KMS-11 (cell line): Measurements from ENCODE around the gene PCDHGC3.

ENCODE experiments used
- H2AFZ ChIP-seq: fragments of 200-600 bp; sonication (generic); 2 replicates; pipeline ENCODE4 v1.6.1; 2016; ENCODE audit warnings: antibody characterized with exemption, mixed run types, low read depth
- H3K27ac ChIP-seq: fragments of 200-600 bp; sonication (generic); 2 replicates; pipeline ENCODE4 v1.6.1; 2016; ENCODE audit warnings: mild to moderate bottlenecking, mixed run types
- H3K27me3 ChIP-seq: fragments of 200-600 bp; sonication (generic); 2 replicates; pipeline ENCODE4 v1.6.1; 2017; ENCODE audit warnings: mild to moderate bottlenecking, low read depth, mixed run types, moderate library complexity; ENCODE audit not compliant: insufficient read depth
- H3K36me3 ChIP-seq: fragments of 200-600 bp; sonication (generic); 2 replicates; pipeline ENCODE4 v1.6.1; 2017; ENCODE audit warnings: mild to moderate bottlenecking, mixed run types; ENCODE audit not compliant: insufficient read depth
- H3K4me1 ChIP-seq: fragments of 200-600 bp; sonication (generic); 2 replicates; pipeline ENCODE4 v1.6.1; 2016; ENCODE audit warnings: mild to moderate bottlenecking, low read depth, mixed run types; ENCODE audit not compliant: poor library complexity, severe bottlenecking
- H3K4me2 ChIP-seq: fragments of 200-600 bp; sonication (generic); 2 replicates; pipeline ENCODE4 v1.7.0; 2016; ENCODE audit warnings: mild to moderate bottlenecking, mixed run types
- H3K4me3 ChIP-seq: fragments of 200-600 bp; sonication (generic); IDR thresholded peaks from 2 replicates; pipeline ENCODE4 v1.6.1; 2017; ENCODE audit warnings: low read depth, low read length, mixed read lengths; ENCODE audit not compliant: insufficient read depth
- H3K79me2 ChIP-seq: fragments of 200-600 bp; sonication (generic); 2 replicates; pipeline ENCODE4 v1.6.1; 2016; ENCODE audit warnings: low read depth, mixed run types; ENCODE audit not compliant: insufficient read depth
- H3K9ac ChIP-seq: fragments of 200-600 bp; sonication (generic); 2 replicates; pipeline ENCODE4 v1.6.1; 2016; ENCODE audit warnings: mild to moderate bottlenecking, mixed run types
- H4K20me1 ChIP-seq: fragments of 200-600 bp; sonication (generic); 2 replicates; pipeline ENCODE4 v1.6.1; 2016; ENCODE audit warnings: mild to moderate bottlenecking, mixed run types; ENCODE audit not compliant: insufficient read depth
- TF ChIP-seq, protein P1 (sequence below): fragments of 200-600 bp; sonication (generic); conservative IDR thresholded peaks from 2 replicates; pipeline ENCODE4 v1.6.1; 2017; ENCODE audit warnings: low read depth, mild to moderate bottlenecking, antibody characterized with exemption, low read length, moderate library complexity, mixed read lengths

The PCDHGC3 gene

DNA sequence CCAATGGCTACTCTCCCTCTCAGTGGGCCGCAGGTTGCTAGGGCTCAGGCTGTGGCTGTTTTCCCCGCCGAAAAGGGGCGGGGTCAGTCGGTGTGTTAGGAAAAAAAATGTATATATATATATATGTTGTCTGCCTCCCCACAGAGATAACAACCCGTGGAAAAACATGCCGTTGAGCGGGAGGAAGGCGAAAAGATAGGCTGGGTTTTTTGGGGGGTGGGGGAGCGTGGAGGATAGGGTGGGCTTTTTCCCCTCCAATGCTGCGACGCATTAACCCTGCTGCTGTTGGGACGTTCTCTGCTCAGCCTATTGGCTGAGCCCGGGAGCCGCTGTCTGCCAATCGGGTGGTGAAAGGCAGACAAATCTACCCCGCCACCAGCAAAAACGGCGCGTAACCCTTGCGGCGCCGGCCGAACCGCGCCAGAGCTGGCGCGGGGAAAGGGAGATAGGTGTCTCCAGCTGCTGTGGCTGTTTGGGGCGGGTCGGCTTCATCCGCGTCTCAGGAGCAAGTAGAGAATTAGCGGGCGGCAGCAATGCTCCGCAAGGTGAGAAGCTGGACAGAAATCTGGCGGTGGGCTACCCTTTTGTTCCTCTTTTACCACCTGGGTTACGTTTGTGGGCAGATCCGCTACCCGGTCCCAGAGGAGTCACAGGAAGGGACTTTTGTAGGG lies 9.0 kb downstream of the PCDHGC3 start, which contains the start of gene PCDHGC4:
TSS of gene PCDHGC4 (plus strand) at position 390 of the 671 bp plus-strand sequence. CDS start at position 534, 144 bp downstream.
- Histone ChIP-seq H3K4me3 (no peak within 1 kb of the TSS), H3K4me2 (no peak within 1 kb of the TSS), H3K9ac (no peak within 1 kb of the TSS), H3K27ac (no peak within 1 kb of the TSS), H2AFZ (no peak within 1 kb of the TSS), H3K79me2 (no peaks in the 10 kb centered on the region), H3K36me3 (no peaks in the 10 kb centered on the region), H3K4me1 (no peaks in the 10 kb centered on the region), H3K27me3 (no peaks in the 10 kb centered on the region), H4K20me1 (no peaks in the 10 kb centered on the region)
- TF ChIP-seq, protein P1, sequence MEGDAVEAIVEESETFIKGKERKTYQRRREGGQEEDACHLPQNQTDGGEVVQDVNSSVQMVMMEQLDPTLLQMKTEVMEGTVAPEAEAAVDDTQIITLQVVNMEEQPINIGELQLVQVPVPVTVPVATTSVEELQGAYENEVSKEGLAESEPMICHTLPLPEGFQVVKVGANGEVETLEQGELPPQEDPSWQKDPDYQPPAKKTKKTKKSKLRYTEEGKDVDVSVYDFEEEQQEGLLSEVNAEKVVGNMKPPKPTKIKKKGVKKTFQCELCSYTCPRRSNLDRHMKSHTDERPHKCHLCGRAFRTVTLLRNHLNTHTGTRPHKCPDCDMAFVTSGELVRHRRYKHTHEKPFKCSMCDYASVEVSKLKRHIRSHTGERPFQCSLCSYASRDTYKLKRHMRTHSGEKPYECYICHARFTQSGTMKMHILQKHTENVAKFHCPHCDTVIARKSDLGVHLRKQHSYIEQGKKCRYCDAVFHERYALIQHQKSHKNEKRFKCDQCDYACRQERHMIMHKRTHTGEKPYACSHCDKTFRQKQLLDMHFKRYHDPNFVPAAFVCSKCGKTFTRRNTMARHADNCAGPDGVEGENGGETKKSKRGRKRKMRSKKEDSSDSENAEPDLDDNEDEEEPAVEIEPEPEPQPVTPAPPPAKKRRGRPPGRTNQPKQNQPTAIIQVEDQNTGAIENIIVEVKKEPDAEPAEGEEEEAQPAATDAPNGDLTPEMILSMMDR: no peak

DNA sequence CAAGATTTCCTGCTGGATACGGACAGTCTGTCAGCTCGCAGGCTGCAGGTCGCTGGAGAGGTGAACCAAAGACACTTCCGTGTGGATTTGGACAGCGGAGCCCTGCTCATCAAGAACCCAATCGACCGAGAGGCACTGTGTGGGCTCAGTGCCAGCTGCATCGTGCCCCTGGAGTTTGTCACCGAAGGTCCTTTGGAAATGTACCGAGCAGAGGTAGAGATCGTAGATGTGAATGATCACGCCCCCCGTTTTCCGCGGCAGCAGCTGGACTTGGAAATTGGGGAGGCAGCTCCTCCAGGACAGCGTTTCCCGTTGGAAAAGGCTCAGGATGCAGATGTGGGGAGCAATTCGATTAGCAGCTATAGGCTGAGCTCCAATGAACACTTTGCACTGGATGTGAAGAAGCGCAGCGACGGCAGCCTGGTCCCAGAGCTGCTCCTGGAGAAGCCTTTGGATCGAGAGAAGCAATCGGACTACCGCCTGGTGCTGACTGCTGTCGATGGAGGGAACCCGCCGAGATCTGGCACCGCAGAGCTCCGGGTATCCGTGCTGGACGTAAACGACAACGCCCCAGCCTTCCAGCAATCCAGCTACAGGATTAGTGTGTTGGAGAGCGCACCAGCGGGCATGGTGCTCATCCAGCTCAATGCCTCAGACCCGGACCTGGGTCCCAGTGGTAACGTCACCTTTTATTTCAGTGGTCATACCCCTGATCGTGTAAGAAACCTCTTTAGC lies 9.7 kb downstream of the PCDHGC3 start:
- Histone ChIP-seq H3K4me3 (no peak overlapping the region), H3K79me2 (no peaks in the 10 kb centered on the region), H4K20me1 (no peaks in the 10 kb centered on the region), H3K36me3 (no peaks in the 10 kb centered on the region), H3K9ac (no peak overlapping the region), H3K27ac (no peak overlapping the region), H2AFZ (no peak overlapping the region), H3K4me1 (no peaks in the 10 kb centered on the region), H3K4me2 (no peak overlapping the region), H3K27me3 (no peaks in the 10 kb centered on the region)
- TF ChIP-seq, protein P1: no peak

GRCh38 chr5:141486091-141486490 lies 10.3 kb downstream of the PCDHGC3 start:
- H3K79me2 ChIP-seq: no peaks in the 10 kb centered on the region
- no peaks in the 10 kb centered on the region for H4K20me1 ChIP-seq
- no peak overlapping the region for H2AFZ ChIP-seq
- H3K27me3 ChIP-seq: no peaks in the 10 kb centered on the region
- no peak overlapping the region for H3K4me2 ChIP-seq
- TF ChIP-seq, protein P1: no peak
- no peaks in the 10 kb centered on the region for H3K4me1 ChIP-seq
- H3K4me3 ChIP-seq: no peak overlapping the region
- no peak overlapping the region for H3K9ac ChIP-seq
- H3K27ac ChIP-seq: no peak overlapping the region
- no peaks in the 10 kb centered on the region for H3K36me3 ChIP-seq

DNA sequence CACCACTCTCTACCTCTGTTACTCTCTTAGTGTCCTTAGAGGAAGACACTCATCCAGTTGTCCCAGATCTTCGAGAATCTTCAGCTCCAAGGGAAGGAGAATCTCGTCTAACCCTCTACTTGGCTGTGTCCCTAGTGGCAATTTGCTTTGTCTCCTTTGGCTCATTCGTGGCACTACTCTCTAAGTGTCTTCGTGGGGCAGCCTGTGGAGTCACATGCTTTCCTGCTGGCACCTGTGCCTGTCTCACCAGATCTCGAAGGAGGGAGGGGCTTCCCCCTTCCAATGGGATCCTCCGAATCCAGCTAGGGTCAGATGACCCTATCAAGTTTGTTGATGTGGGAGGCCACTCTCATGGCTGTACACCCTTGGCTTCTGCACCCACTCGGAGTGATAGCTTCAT lies 11.4 kb downstream of the PCDHGC3 start:
- TF ChIP-seq, protein P1: no peak
- Histone ChIP-seq H3K79me2 (no peaks in the 10 kb centered on the region), H3K4me1 (no peaks in the 10 kb centered on the region), H4K20me1 (no peaks in the 10 kb centered on the region), H3K27me3 (no peaks in the 10 kb centered on the region), H3K4me3 (no peak overlapping the region), H2AFZ (no peak overlapping the region), H3K27ac (no peak overlapping the region), H3K9ac (no peak overlapping the region), H3K4me2 (no peak overlapping the region), H3K36me3 (no peaks in the 10 kb centered on the region)
